HepG2 (cell line): Measurements from ENCODE around the gene RPLP2. TPM values are rescaled to one million over a fixed set of nuclear protein-coding genes. Genes with fewer than 3 reads are reported as not detected.

Experiments used
- ATAC-seq: fragments of 200-7000 bp; cut with Tn5 transposase; 3 replicates; pipeline ENCODE4 v1.9.1; 2020; ENCODE audit warnings: mild to moderate bottlenecking, moderate library complexity
- BruUV-seq: library from RNA; stranded (reverse); fragments of 400-500 nt; replicated peaks from 2 replicates; lab custom pipeline; 2021; lab: Mats Ljungman, UMichigan
- CTCF ChIA-PET: fragments of 300-600 bp; formaldehyde crosslinking; extraction: SDS; loops from one replicate; lab custom pipeline; 2021; ENCODE audit warnings: low total read pairs, inconsistent platforms, low intra/inter-chr PET ratio; lab: Yijun Ruan, JAX
- POLR2A ChIA-PET: fragments of 350-600 bp; sonication (Branson Sonifier 250); formaldehyde crosslinking; loops from one replicate; lab custom pipeline; 2020; ENCODE audit warnings: antibody characterized with exemption, inconsistent platforms; lab: Yijun Ruan, JAX
- DNase-seq: peaks from one replicate; pipeline ENCODE4 v3.0.0-alpha.2; 2015; ENCODE audit warnings: low spot score
- FAIRE-seq: peaks from 3 replicates; lab custom pipeline; 2011; peaks lifted over from hg19 to GRCh38; lab: Jason Lieb, UNC
- H2AFZ ChIP-seq: one replicate; pipeline ENCODE4 v1.6.1; 2011; ENCODE audit warnings: low read length, inconsistent platforms
- H3K27ac ChIP-seq: fragments of 300-600 bp; 3 replicates; pipeline ENCODE4 v1.8.0; 2011; ENCODE audit warnings: mixed run types, mild to moderate bottlenecking, mixed read lengths, low read length, inconsistent platforms; ENCODE audit not compliant: insufficient read depth; ENCODE audit errors: extremely low read length
- H3K27me3 ChIP-seq, 2 experiments: fragments of 200-600 bp in 1 of 2; 2 replicates in 1 of 2; 3 replicates in 1 of 2; pipeline versions ENCODE4 v1.6.0 to v1.8.0; 2011; ENCODE audit warnings: low read length in 2 of 2, mild to moderate bottlenecking in 2 of 2, moderate library complexity in 2 of 2, inconsistent platforms in 1 of 2; ENCODE audit not compliant: insufficient read depth in 2 of 2, control insufficient read depth in 1 of 2
- H3K36me3 ChIP-seq, 2 experiments: fragments of 200-600 bp in 1 of 2; replicated peaks in 1 of 2; 2 replicates in 1 of 2; 3 replicates in 1 of 2; pipeline versions ENCODE4 v1.5.1 to v1.8.0; 2011; ENCODE audit warnings: low read length in 2 of 2, inconsistent platforms in 1 of 2; ENCODE audit not compliant: insufficient read depth in 2 of 2, control insufficient read depth in 1 of 2
- H3K4me1 ChIP-seq: 2 replicates; pipeline ENCODE4 v1.5.1; 2012; ENCODE audit warnings: low read length, inconsistent platforms; ENCODE audit not compliant: insufficient read depth
- H3K4me2 ChIP-seq: 2 replicates; pipeline ENCODE4 v1.6.0; 2011; ENCODE audit warnings: low read depth, low read length, inconsistent platforms
- H3K4me3 ChIP-seq, 3 experiments: fragments of 200-600 bp in 1 of 3; sonication (generic), shearing (Covaris generic) in 1 of 3; replicated peaks in 1 of 3; 2 replicates each; pipeline ENCODE4 v1.5.1; 2011 to 2016; ENCODE audit warnings: low read length in 3 of 3, inconsistent platforms in 2 of 3, low read depth in 2 of 3, mild to moderate bottlenecking in 2 of 3, control low read depth in 1 of 3, mixed read lengths in 1 of 3; ENCODE audit not compliant: insufficient read depth in 1 of 3
- H3K79me2 ChIP-seq: one replicate; pipeline ENCODE4 v1.6.1; 2011; ENCODE audit warnings: low read length, inconsistent platforms; ENCODE audit not compliant: insufficient read depth
- H3K9ac ChIP-seq: 2 replicates; pipeline ENCODE4 v1.6.0; 2011; ENCODE audit warnings: mild to moderate bottlenecking, low read depth, low read length, inconsistent platforms; ENCODE audit not compliant: insufficient read depth
- H3K9me3 ChIP-seq: 2 replicates; pipeline ENCODE4 v1.5.1; 2012; ENCODE audit warnings: mild to moderate bottlenecking, low read length
- H4K20me1 ChIP-seq: 2 replicates; pipeline ENCODE4 v1.6.0; 2011; ENCODE audit warnings: inconsistent platforms, mild to moderate bottlenecking, low read length, moderate library complexity; ENCODE audit not compliant: insufficient read depth
- DZIP1 ChIP-seq: sonication (generic); formaldehyde crosslinking; IDR thresholded peaks from 2 replicates; pipeline ENCODE4 v1.5.0; 2020; ENCODE audit warnings: mild to moderate bottlenecking, missing genetic modification reagents
- GPBP1L1 ChIP-seq: sonication (generic); formaldehyde crosslinking; IDR thresholded peaks from 2 replicates; pipeline ENCODE4 v1.5.0; 2020; ENCODE audit warnings: mild to moderate bottlenecking, missing genetic modification reagents
- HNF1B ChIP-seq: sonication (generic); formaldehyde crosslinking; IDR thresholded peaks from 2 replicates; pipeline ENCODE4 v1.5.1; 2020; ENCODE audit warnings: mild to moderate bottlenecking, moderate library complexity, missing genetic modification reagents
- NFYC ChIP-seq: IDR thresholded peaks from 2 replicates; pipeline ENCODE4 v1.6.1; 2016; ENCODE audit warnings: missing genetic modification reagents, missing compliant biosample characterization
- PRDM4 ChIP-seq: sonication (generic); formaldehyde crosslinking; IDR thresholded peaks from 2 replicates; pipeline ENCODE4 v1.9.0; 2021; ENCODE audit warnings: missing genetic modification reagents, borderline replicate concordance
- SIN3A ChIP-seq: IDR thresholded peaks from 2 replicates; pipeline ENCODE4 v1.6.1; 2011; ENCODE audit warnings: low read depth, mild to moderate bottlenecking, control low read depth, low read length, borderline replicate concordance
- ZNF556 ChIP-seq: sonication (generic); formaldehyde crosslinking; IDR thresholded peaks from 2 replicates; pipeline ENCODE4 v1.4.0; 2020; ENCODE audit warnings: mild to moderate bottlenecking, missing genetic modification reagents, borderline replicate concordance
- ZNF746 ChIP-seq: sonication (generic); formaldehyde crosslinking; IDR thresholded peaks from 2 replicates; pipeline ENCODE4 v1.8.0; 2022; ENCODE audit warnings: mild to moderate bottlenecking, missing genetic modification reagents
- WGBS: methylation state at CpG from one replicate; pipeline ENCODE4 v1.1.6; 2017; ENCODE audit warnings: low lambda C conversion rate; 5-methylcytosine and 5-hydroxymethylcytosine counted together
- in situ Hi-C: cut with HindIII; loops from 2 replicates; pipeline ENCODE4 v1.10.0; 2017; ENCODE audit warnings: low pct_unique_long_range_greater_than_20kb; ENCODE audit not compliant: extremely low pct_ligation_motif_present
- intact Hi-C: fragments of 100-400 bp; cut with micrococcal nuclease; formaldehyde crosslinking; loops from one replicate; pipeline ENCODE4 v1.10.0; 2022; ENCODE audit not compliant: unreplicated experiment
- polyA plus RNA-seq, 8 experiments: library from polyadenylated mRNA; depleted of rRNA in 3 of 8; stranded (reverse) in 7 of 8; unstranded in 1 of 8; fragments of >200 nt; fragmentation: Illumina TruSeq in 4 of 8; extraction: Trizol in 4 of 8; gene quantifications; 2 replicates each; pipeline versions ENCODE4 v1.2.1 to v1.2.3, GENCODE V29; 2011 to 2016; ENCODE audit warnings: low read depth in 4 of 8, missing spikeins in 1 of 8, mixed read lengths in 1 of 8; ENCODE audit not compliant: insufficient read depth in 1 of 8
- total RNA-seq, 5 experiments: library from RNA; depleted of rRNA; stranded (reverse); fragments of >200 nt; fragmentation: Illumina TruSeq; extraction: Trizol; gene quantifications; 2 replicates each; pipeline ENCODE4 v1.2.3, GENCODE V29; 2016; ENCODE audit warnings: low read depth in 1 of 5

The RPLP2 gene
- total and polyA plus RNA-seq, 2 of the 13 experiments (the other 11 are each of a cell fraction or from before 2014, with no cell fraction given): 978 to 2,106 TPM

- H4K20me1 ChIP-seq: no peaks in the 10 kb centered on the region
- H3K9ac ChIP-seq: no peak overlapping the region
- peak overlapping the region in 1 of 3 experiments; percentile 80; a peak in 1 of 6 replicates for H3K4me3 ChIP-seq
- peak overlapping the region; percentile 91; the same call in 1 of the 2 replicates for H3K4me2 ChIP-seq
- no peak for ATAC-seq
- intact Hi-C loops (no loop called here), in situ Hi-C loops (no loop called here)
- FAIRE-seq: no peak
- H3K27ac ChIP-seq: no peak overlapping the region
- H3K4me1 ChIP-seq: peaks cover 71% of the 10 kb centered on the region
- H3K36me3 ChIP-seq: peaks cover 1 to 12% of the 10 kb centered on the region in 2 experiments; a peak in 2 of 5 replicates
- TF ChIP-seq HNF1B (CRISPR knock-in tag) (no peak), DZIP1 (0 out of 2 replicates have a peak, but pooled peaks have one; percentile 10), GPBP1L1 (no peak), SIN3A (no peak), ZNF746 (CRISPR knock-in tag) (no peak), NFYC (CRISPR knock-in tag) (no peak), ZNF556 (CRISPR knock-in tag) (no peak), PRDM4 (CRISPR knock-in tag) (no peak)
- no TSS peak for BruUV-seq
- ChIA-PET CTCF (no interaction called here), POLR2A (interaction anchor here (1.8 to 16.1 kb wide), 3 partner anchors 10 to 19 kb away, joined by 9 to 264 read pairs (median 141); partner anchors contain the start of genes PNPLA2, POLR2L, RPLP2 and TSPAN4)
- H3K27me3 ChIP-seq: no peaks in the 10 kb centered on the region
- no peaks in the 10 kb centered on the region for H3K9me3 ChIP-seq
- peaks cover 2% of the 10 kb centered on the region for H3K79me2 ChIP-seq
- no peak overlapping the region for H2AFZ ChIP-seq
- no peak for DNase-seq
- 82% methylated on average over 6 of the region's 21 CpGs for WGBS
Measured at GRCh38 chr11:828506-829175, 18.9 kb downstream of the RPLP2 start.
